GM19240 (cell line): ENCODE results near the gene DOCK1.

Source experiments
- DNase-seq: peaks from one replicate; pipeline ENCODE4 v3.0.0; 2011; ENCODE audit warnings: low spot score; ENCODE audit not compliant: insufficient read length

DOCK1 gene

GRCh38 chr10:127168261-127168660 is 263.0 kb downstream of the DOCK1 start:
- DNase-seq: no peak

- no peak for DNase-seq
Observed at GRCh38 chr10:127174866-127175265, 269.6 kb downstream of the DOCK1 start.

GRCh38 chr10:127175357-127176110 is 270.3 kb downstream of the DOCK1 start:
- no peak for DNase-seq

GRCh38 chr10:127176649-127177048 is 271.4 kb downstream of the DOCK1 start:
- DNase-seq: no peak

GRCh38 chr10:127179612-127180250 is 274.5 kb downstream of the DOCK1 start:
- no peak for DNase-seq

- no peak for DNase-seq
Observed at GRCh38 chr10:127182161-127182560, 276.9 kb downstream of the DOCK1 start.

- no peak for DNase-seq
Observed at GRCh38 chr10:127184582-127184981, 279.4 kb downstream of the DOCK1 start.

GRCh38 chr10:127186813-127187212 is 281.6 kb downstream of the DOCK1 start:
- DNase-seq: no peak

- DNase-seq: no peak
Observed at GRCh38 chr10:127189226-127189625, 284.0 kb downstream of the DOCK1 start.

- DNase-seq: no peak
Observed at GRCh38 chr10:127190427-127190826, 285.2 kb downstream of the DOCK1 start.

- DNase-seq: no peak
Observed at GRCh38 chr10:127193125-127193524, 287.9 kb downstream of the DOCK1 start.

- no peak for DNase-seq
Observed at GRCh38 chr10:127194111-127194510, 288.9 kb downstream of the DOCK1 start.

GRCh38 chr10:127194599-127194998 is 289.4 kb downstream of the DOCK1 start:
- DNase-seq: no peak

GRCh38 chr10:127195041-127195506 is 289.8 kb downstream of the DOCK1 start:
- no peak for DNase-seq

- no peak for DNase-seq
Observed at GRCh38 chr10:127195571-127196281, 290.5 kb downstream of the DOCK1 start.

- DNase-seq: no peak
Observed at GRCh38 chr10:127196282-127197153, 291.3 kb downstream of the DOCK1 start, which contains the start of gene INSYN2A. INSYN2A (minus strand) TSS chr10:127196591; CDS start chr10:127176395, 20,196 bp downstream.

GRCh38 chr10:127197154-127197432 is 291.9 kb downstream of the DOCK1 start:
- DNase-seq: no peak

GRCh38 chr10:127198307-127198706 is 293.1 kb downstream of the DOCK1 start:
- no peak for DNase-seq

- DNase-seq: no peak
Observed at GRCh38 chr10:127198721-127199120, 293.5 kb downstream of the DOCK1 start.

GRCh38 chr10:127200646-127201045 is 295.4 kb downstream of the DOCK1 start:
- no peak for DNase-seq

- no peak for DNase-seq
Observed at GRCh38 chr10:127203067-127203466, 297.8 kb downstream of the DOCK1 start.
